ENCODE measurements around the gene SOX4. TPM values are rescaled to one million over a fixed set of nuclear protein-coding genes. Genes with fewer than 3 reads are reported as not detected.

SOX4 gene
- total RNA-seq, 2 donors from 2014 or later: 3.1 to 5.1 TPM

DNA sequence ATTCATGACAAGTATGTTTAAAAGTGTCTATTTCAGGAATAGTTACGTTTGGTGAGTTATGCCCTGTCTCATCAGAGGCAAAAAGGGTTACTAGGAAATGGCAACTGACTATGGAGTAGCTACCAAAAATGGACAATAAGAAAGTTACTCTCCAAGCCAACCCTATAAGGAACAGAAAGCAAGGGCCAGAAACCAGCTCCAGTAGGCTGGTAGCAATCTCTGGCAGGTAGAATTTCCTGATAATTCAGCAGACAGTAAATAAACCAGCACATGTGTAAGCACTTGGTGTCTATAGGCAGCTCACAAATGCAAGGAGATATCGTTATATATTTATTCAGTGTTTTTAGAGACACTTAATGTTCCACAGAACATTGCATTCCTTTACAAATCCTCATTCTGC lies 20.3 kb downstream of the SOX4 start:
- no peaks in the 10 kb centered on the region for H3K36me3 ChIP-seq
- TF ChIP-seq, protein P1, sequence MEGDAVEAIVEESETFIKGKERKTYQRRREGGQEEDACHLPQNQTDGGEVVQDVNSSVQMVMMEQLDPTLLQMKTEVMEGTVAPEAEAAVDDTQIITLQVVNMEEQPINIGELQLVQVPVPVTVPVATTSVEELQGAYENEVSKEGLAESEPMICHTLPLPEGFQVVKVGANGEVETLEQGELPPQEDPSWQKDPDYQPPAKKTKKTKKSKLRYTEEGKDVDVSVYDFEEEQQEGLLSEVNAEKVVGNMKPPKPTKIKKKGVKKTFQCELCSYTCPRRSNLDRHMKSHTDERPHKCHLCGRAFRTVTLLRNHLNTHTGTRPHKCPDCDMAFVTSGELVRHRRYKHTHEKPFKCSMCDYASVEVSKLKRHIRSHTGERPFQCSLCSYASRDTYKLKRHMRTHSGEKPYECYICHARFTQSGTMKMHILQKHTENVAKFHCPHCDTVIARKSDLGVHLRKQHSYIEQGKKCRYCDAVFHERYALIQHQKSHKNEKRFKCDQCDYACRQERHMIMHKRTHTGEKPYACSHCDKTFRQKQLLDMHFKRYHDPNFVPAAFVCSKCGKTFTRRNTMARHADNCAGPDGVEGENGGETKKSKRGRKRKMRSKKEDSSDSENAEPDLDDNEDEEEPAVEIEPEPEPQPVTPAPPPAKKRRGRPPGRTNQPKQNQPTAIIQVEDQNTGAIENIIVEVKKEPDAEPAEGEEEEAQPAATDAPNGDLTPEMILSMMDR (IDR thresholded peaks at IDR 0.05): no peak
- DNase-seq (ENCODE audit: low spot score): no peak
- H3K27ac ChIP-seq: no peak overlapping the region
- no peaks in the 10 kb centered on the region for H3K27me3 ChIP-seq
- no peak overlapping the region for H3K4me3 ChIP-seq
- no peaks in the 10 kb centered on the region for H3K9me3 ChIP-seq
- H3K4me1 ChIP-seq: no peaks in the 10 kb centered on the region

DNA sequence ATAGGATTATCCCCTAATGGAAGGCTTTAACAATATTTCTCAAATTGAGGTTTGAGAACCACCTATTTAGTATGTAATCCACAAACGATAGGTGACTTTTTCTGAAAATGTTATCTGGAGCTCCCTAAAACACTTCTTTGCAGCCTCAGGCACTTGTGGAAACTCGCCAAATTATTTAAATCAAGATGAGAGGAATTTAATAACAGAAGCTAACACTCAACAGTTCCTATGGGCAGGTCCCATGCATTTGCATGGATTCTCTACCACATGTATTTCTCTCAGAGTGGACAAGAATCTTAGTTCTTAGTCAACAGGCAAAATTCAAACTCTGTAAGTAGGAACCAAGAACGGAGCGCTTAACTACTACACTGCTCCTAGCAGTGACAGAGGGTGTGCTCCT lies 20.7 kb downstream of the SOX4 start:
- TF ChIP-seq, protein P1 (IDR thresholded peaks at IDR 0.05): no peak
- no peak for DNase-seq (ENCODE audit: low spot score)
- H3K9me3 ChIP-seq: no peaks in the 10 kb centered on the region
- H3K4me1 ChIP-seq: no peaks in the 10 kb centered on the region
- no peak overlapping the region for H3K4me3 ChIP-seq
- no peak overlapping the region for H3K27ac ChIP-seq
- H3K27me3 ChIP-seq: no peaks in the 10 kb centered on the region
- H3K36me3 ChIP-seq: no peaks in the 10 kb centered on the region

DNA sequence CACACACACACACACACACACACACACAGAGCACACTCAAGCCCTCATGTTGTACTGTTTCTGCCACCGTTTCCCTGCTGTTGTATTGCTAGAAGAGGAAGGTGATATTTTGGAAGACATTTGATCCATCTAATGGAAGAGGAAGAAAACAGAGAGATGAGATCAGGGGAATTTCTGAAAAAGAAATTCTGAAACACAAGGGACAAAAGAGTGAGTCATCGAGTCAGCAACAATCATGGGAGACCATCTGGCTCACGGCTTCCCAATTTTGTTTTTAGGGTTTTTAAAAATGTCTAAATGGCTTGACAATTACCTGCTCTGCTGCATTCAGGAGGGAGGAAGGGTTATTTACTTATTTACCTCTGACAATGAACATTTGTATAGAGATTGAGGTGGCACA lies 22.0 kb downstream of the SOX4 start:
- no peak for DNase-seq (ENCODE audit: low spot score)
- TF ChIP-seq, protein P1 (IDR thresholded peaks at IDR 0.05): no peak
- Histone ChIP-seq H3K27me3 (no peaks in the 10 kb centered on the region), H3K4me1 (no peaks in the 10 kb centered on the region), H3K4me3 (no peak overlapping the region), H3K27ac (no peak overlapping the region), H3K9me3 (no peaks in the 10 kb centered on the region), H3K36me3 (no peaks in the 10 kb centered on the region)

DNA sequence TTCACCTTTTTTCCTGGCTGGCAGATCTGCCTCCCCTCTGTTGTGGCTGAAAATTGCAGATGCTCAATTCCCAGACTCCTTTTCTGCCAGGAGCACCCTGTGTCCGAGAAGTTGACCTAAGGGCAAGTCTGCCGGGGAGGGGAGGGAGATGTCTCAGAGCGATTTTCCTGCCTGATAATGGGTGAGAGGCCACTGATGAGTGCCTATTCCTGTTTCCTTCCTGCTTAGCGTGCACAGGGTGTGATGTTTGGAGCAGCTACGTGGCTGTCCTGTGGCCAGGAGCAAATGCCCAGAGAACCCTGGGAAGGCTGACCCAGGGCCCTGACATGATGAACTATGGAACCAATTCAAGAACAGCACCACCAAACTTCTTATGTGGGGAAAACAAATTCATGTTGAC lies 22.5 kb downstream of the SOX4 start:
- Histone ChIP-seq H3K36me3 (no peaks in the 10 kb centered on the region), H3K27ac (no peak overlapping the region), H3K4me1 (no peaks in the 10 kb centered on the region), H3K27me3 (no peaks in the 10 kb centered on the region), H3K4me3 (no peak overlapping the region), H3K9me3 (no peaks in the 10 kb centered on the region)
- TF ChIP-seq, protein P1 (IDR thresholded peaks at IDR 0.05): no peak
- no peak for DNase-seq (ENCODE audit: low spot score)

DNA sequence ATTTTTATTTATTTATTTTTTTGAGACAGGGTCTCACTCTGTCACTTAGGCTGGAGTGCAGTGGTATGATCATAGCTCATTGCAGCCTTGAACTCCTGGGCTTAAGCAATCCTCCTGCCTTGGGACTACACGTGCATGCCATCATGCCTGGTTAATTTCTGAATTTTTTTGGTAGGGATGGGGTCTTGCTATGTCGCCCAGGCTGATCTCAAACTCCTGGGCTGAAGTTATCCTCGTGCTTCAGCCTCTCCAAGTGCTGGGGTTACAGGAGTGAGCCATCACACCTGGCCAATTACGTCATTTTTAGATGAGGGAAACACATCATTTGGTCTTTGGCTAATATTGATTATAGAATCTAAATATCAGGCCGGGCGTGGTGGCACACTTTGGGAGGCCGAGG lies 32.1 kb downstream of the SOX4 start:
- no peak for DNase-seq (ENCODE audit: low spot score)
- no peaks in the 10 kb centered on the region for H3K27me3 ChIP-seq
- no peak overlapping the region for H3K27ac ChIP-seq
- no peak overlapping the region for H3K4me3 ChIP-seq
- no peaks in the 10 kb centered on the region for H3K4me1 ChIP-seq
- H3K36me3 ChIP-seq: no peaks in the 10 kb centered on the region
- TF ChIP-seq, protein P1 (IDR thresholded peaks at IDR 0.05): no peak
- H3K9me3 ChIP-seq: no peaks in the 10 kb centered on the region

DNA sequence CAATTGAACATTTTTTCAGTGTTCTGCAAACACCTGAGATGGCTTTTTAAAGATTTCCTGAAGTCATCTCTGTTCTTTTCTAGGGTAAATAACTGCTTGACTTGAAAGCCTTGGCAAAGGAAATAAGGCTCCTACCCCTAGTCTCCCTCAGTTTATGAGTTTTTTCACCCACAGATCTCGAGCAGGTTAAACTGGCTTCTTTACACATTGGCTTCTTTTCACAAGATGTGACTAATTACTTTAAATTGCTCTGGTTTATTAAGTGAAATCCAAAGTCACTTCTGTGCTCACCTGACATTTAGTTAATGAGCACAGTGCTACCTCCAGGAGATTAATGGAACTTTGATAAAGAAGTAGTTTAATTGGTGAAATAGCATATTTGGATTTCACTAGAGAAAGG lies 33.2 kb downstream of the SOX4 start:
- Histone ChIP-seq H3K9me3 (no peaks in the 10 kb centered on the region), H3K36me3 (no peaks in the 10 kb centered on the region), H3K27ac (no peak overlapping the region), H3K4me1 (no peaks in the 10 kb centered on the region), H3K27me3 (no peaks in the 10 kb centered on the region), H3K4me3 (no peak overlapping the region)
- TF ChIP-seq, protein P1 (IDR thresholded peaks at IDR 0.05): no peak
- DNase-seq (ENCODE audit: low spot score): no peak
